ENCODE data around the gene ERP44.

ERP44 gene

DNA sequence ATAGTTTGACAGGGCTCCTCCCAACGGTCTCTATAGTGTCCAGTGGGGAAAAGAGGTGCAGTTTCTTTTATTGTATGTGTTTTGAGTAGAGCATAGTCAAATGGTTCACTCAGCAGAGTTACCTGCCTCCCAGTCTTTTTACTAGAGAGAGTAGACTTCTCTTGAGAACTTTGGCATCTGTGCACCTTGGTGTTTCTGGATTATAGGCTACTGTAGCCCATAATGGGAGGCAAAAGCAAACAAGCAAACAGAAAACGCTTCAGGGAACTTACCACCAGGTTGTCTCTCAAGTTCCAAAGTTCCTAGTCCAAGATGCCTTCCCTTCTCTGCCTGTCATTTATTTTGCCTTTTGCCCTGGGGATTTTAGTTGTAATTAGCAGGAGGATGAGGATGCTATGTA, 26.4 kb upstream of the ERP44 start:
- no peaks in the 10 kb centered on the region for H3K36me3 ChIP-seq (ENCODE audit: control insufficient read depth, insufficient read depth, low read length)
- TF ChIP-seq, protein P1, sequence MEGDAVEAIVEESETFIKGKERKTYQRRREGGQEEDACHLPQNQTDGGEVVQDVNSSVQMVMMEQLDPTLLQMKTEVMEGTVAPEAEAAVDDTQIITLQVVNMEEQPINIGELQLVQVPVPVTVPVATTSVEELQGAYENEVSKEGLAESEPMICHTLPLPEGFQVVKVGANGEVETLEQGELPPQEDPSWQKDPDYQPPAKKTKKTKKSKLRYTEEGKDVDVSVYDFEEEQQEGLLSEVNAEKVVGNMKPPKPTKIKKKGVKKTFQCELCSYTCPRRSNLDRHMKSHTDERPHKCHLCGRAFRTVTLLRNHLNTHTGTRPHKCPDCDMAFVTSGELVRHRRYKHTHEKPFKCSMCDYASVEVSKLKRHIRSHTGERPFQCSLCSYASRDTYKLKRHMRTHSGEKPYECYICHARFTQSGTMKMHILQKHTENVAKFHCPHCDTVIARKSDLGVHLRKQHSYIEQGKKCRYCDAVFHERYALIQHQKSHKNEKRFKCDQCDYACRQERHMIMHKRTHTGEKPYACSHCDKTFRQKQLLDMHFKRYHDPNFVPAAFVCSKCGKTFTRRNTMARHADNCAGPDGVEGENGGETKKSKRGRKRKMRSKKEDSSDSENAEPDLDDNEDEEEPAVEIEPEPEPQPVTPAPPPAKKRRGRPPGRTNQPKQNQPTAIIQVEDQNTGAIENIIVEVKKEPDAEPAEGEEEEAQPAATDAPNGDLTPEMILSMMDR (IDR thresholded peaks at IDR 0.05): no peak

DNA sequence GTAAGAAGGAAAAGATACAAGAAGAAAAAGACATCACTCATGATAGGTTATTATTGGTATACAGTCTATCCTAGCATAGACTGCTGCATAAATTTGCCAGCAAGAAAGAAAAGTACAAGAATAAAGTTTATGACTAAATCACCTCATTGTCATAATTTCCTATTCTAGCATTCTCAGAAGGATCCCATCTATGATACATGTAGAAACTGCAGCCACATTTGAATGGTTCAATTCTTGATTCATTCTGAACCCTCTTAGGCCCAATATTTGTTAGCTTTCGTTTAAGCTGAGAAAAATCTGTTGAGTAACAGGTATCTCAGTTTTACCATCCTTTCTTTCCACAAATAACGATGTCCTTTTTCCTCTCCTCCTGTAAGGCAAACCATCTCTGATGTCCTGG, 21.5 kb upstream of the ERP44 start:
- H3K4me2 ChIP-seq (ENCODE audit: low read length): no peak overlapping the region
- H3K36me3 ChIP-seq (ENCODE audit: control insufficient read depth, insufficient read depth, low read length): no peaks in the 10 kb centered on the region
- no peak overlapping the region for H3K27ac ChIP-seq
- TF ChIP-seq, protein P1 (IDR thresholded peaks at IDR 0.05): no peak
- H3K27me3 ChIP-seq (ENCODE audit: control insufficient read depth, insufficient read depth, low read length): no peaks in the 10 kb centered on the region
- H3K9ac ChIP-seq: no peak overlapping the region
- H3K4me3 ChIP-seq (ENCODE audit: low read depth, low read length): no peak overlapping the region
- H3K9me3 ChIP-seq (ENCODE audit: control insufficient read depth, low read length): no peaks in the 10 kb centered on the region
- no peaks in the 10 kb centered on the region for H3K79me2 ChIP-seq
- no peaks in the 10 kb centered on the region for H3K4me1 ChIP-seq
- H2AFZ ChIP-seq: no peak overlapping the region

More for the DNA sequence above, 26.4 kb upstream of the ERP44 start:
- Histone ChIP-seq H3K4me3 (ENCODE audit: low read depth, low read length) (no peak overlapping the region), H3K9me3 (ENCODE audit: control insufficient read depth, low read length) (no peaks in the 10 kb centered on the region), H3K9ac (no peak overlapping the region), H3K79me2 (no peaks in the 10 kb centered on the region), H3K4me1 (no peaks in the 10 kb centered on the region), H2AFZ (no peak overlapping the region), H3K4me2 (ENCODE audit: low read length) (no peak overlapping the region), H3K27me3 (ENCODE audit: control insufficient read depth, insufficient read depth, low read length) (no peaks in the 10 kb centered on the region), H3K27ac (no peak overlapping the region)

DNA sequence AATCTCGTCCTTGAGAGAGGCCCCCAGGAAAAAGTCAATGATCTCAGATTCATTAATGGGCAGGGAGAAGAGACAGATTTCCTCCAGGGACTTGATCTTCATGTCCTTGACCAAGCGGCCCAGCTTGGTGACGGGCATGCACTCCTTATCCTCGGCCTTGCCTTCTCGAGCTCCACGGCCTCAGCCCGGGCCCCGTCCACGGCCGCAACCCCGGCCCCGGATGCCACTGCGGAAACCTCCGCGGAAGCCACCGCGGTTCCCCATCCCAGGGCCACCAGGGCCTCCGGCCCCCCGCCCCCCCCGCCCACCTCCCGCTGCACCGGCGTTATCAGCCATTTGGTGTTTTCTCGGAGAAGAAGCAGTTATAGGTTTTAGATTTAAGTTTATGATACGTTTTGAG, 18.5 kb upstream of the ERP44 start:
- Histone ChIP-seq H3K4me1 (no peaks in the 10 kb centered on the region), H3K79me2 (no peaks in the 10 kb centered on the region), H3K4me3 (ENCODE audit: low read depth, low read length) (no peak overlapping the region), H3K36me3 (ENCODE audit: control insufficient read depth, insufficient read depth, low read length) (no peaks in the 10 kb centered on the region), H3K27me3 (ENCODE audit: control insufficient read depth, insufficient read depth, low read length) (no peaks in the 10 kb centered on the region), H3K4me2 (ENCODE audit: low read length) (no peak overlapping the region), H3K9ac (no peak overlapping the region), H2AFZ (no peak overlapping the region), H3K27ac (no peak overlapping the region), H3K9me3 (ENCODE audit: control insufficient read depth, low read length) (no peaks in the 10 kb centered on the region)
- TF ChIP-seq, protein P1 (IDR thresholded peaks at IDR 0.05): no peak

DNA sequence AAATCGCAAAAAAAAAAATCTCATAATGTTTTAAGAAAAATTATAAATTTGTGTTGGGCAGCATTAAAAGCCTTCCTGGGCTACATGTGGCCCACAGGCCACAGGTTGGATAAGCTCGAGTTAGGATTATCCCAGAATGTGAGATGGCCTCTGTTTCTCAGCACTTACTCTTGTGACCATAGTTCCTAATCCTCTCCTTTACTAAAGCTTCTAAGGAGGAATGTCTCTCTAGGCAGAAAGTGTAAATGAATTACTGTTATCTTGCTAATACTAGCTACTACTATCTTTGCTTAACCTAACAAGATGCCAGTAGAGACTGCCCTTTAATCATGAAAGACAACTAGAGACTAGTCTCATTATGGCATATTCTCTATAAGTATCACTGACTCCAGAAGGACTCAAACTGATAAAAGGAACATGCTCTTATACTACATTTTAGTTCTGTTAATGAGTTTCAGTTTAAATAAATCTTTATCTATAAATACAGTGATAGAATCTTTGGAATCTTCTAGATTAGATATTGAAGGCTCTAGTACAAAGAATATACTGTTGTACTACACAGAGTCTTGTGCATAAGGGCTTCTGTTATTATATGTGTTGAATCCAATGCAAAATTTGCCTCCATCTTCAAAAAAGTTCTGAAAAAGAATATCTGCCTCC, 14.0 kb upstream of the ERP44 start:
- H3K9me3 ChIP-seq (ENCODE audit: control insufficient read depth, low read length): no peaks in the 10 kb centered on the region
- no peak overlapping the region for H3K27ac ChIP-seq
- TF ChIP-seq, protein P1 (IDR thresholded peaks at IDR 0.05): no peak
- no peaks in the 10 kb centered on the region for H3K36me3 ChIP-seq (ENCODE audit: control insufficient read depth, insufficient read depth, low read length)
- H3K4me3 ChIP-seq (ENCODE audit: low read depth, low read length): no peak overlapping the region
- no peak overlapping the region for H3K9ac ChIP-seq
- H3K4me2 ChIP-seq (ENCODE audit: low read length): no peak overlapping the region
- no peaks in the 10 kb centered on the region for H3K79me2 ChIP-seq
- H3K4me1 ChIP-seq: no peaks in the 10 kb centered on the region
- no peaks in the 10 kb centered on the region for H3K27me3 ChIP-seq (ENCODE audit: control insufficient read depth, insufficient read depth, low read length)
- no peak overlapping the region for H2AFZ ChIP-seq

DNA sequence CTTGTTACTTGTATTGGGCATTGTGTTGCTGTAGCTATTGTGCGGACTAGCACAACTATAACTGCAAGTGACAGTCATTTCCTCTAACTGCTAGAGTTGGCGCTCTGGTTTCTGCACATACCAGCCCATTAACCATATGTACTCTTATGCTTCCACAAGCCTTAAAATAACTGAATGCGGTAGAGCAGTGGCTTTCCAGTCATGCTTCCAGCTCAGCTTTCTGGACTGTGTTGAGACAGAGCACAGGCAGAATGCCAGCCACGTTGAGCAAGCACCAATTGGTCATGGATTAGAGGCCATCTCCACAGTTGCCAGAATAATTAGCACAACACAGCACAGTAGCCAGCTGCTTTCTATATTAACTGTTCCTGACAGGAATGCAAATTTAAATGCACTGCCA, 12.4 kb upstream of the ERP44 start:
- no peak overlapping the region for H2AFZ ChIP-seq
- H3K9me3 ChIP-seq (ENCODE audit: control insufficient read depth, low read length): no peaks in the 10 kb centered on the region
- H3K9ac ChIP-seq: no peak overlapping the region
- H3K27me3 ChIP-seq (ENCODE audit: control insufficient read depth, insufficient read depth, low read length): no peaks in the 10 kb centered on the region
- no peak overlapping the region for H3K27ac ChIP-seq
- no peaks in the 10 kb centered on the region for H3K4me1 ChIP-seq
- H3K4me3 ChIP-seq (ENCODE audit: low read depth, low read length): no peak overlapping the region
- no peaks in the 10 kb centered on the region for H3K36me3 ChIP-seq (ENCODE audit: control insufficient read depth, insufficient read depth, low read length)
- no peaks in the 10 kb centered on the region for H3K79me2 ChIP-seq
- TF ChIP-seq, protein P1 (IDR thresholded peaks at IDR 0.05): no peak
- no peak overlapping the region for H3K4me2 ChIP-seq (ENCODE audit: low read length)
